H1 (cell line): ENCODE results near the gene DUSP23. TPM values are rescaled to one million over a fixed set of nuclear protein-coding genes. Genes with fewer than 3 reads are reported as not detected.

ENCODE experiments used
- CTCF ChIA-PET: fragments of 300-600 bp; sonication (Branson Sonifier 250); formaldehyde crosslinking; loops from one replicate; lab custom pipeline; 2021; ENCODE audit not compliant: partially characterized antibody; lab: Charles Lee
- POLR2A ChIA-PET: fragments of 300-600 bp; sonication (Branson Sonifier 250); formaldehyde crosslinking; loops from one replicate; lab custom pipeline; 2021; ENCODE audit warnings: inconsistent platforms; ENCODE audit not compliant: partially characterized antibody; lab: Charles Lee
- DNase-seq, 2 experiments: peaks; one replicate each; pipeline versions ENCODE4 v3.0.0 to v3.0.0-alpha.2; 2010 to 2022; ENCODE audit warnings: low spot score in 2 of 2, low read depth in 1 of 2, mixed read lengths in 1 of 2
- FAIRE-seq: peaks from 2 replicates; lab custom pipeline; 2011; peaks lifted over from hg19 to GRCh38; lab: Jason Lieb, UNC
- H2AFZ ChIP-seq: 2 replicates; pipeline ENCODE4 v1.8.1; 2012; ENCODE audit warnings: low read length, inconsistent platforms
- H2AK5ac ChIP-seq: 2 replicates; pipeline ENCODE4 v1.6.1; 2013; ENCODE audit warnings: low read depth, low read length
- H2BK120ac ChIP-seq: replicated peaks from 2 replicates; pipeline ENCODE3; 2013; ENCODE audit warnings: low read depth, low read length, inconsistent platforms
- H2BK12ac ChIP-seq: 2 replicates; pipeline ENCODE4 v1.6.1; 2013; ENCODE audit warnings: low read depth, low read length
- H2BK15ac ChIP-seq: 2 replicates; pipeline ENCODE4 v1.6.1; 2013; ENCODE audit warnings: low read length
- H2BK20ac ChIP-seq: 2 replicates; pipeline ENCODE4 v1.6.1; 2013; ENCODE audit warnings: low read length
- H2BK5ac ChIP-seq: 2 replicates; pipeline ENCODE4 v1.6.1; 2013; ENCODE audit warnings: low read depth, low read length
- H3K14ac ChIP-seq: 2 replicates; pipeline ENCODE4 v1.6.1; 2013; ENCODE audit warnings: inconsistent platforms; ENCODE audit not compliant: insufficient read length
- H3K18ac ChIP-seq: 2 replicates; pipeline ENCODE4 v1.6.1; 2013; ENCODE audit warnings: low read length; ENCODE audit errors: extremely low read depth
- H3K23ac ChIP-seq: 2 replicates; pipeline ENCODE4 v1.6.1; 2013; ENCODE audit warnings: inconsistent platforms; ENCODE audit not compliant: insufficient read length
- H3K23me2 ChIP-seq: 2 replicates; pipeline ENCODE4 v1.6.1; 2013; ENCODE audit warnings: low read depth, low read length
- H3K27ac ChIP-seq: 2 replicates; pipeline ENCODE4 v1.6.1; 2011; ENCODE audit warnings: low read depth, low read length, inconsistent platforms
- H3K27me3 ChIP-seq, 4 experiments: replicated peaks in 1 of 4; 1 replicate in 1 of 4; 2 replicates in 3 of 4; pipeline versions ENCODE4 v1.6.1 to v1.8.1; 2011 to 2013; ENCODE audit warnings: low read length in 3 of 4, mild to moderate bottlenecking in 3 of 4, inconsistent platforms in 2 of 4, mixed read lengths in 2 of 4, moderate library complexity in 1 of 4; ENCODE audit not compliant: control insufficient read depth in 3 of 4, insufficient read depth in 3 of 4; ENCODE audit errors: extremely low read depth in 1 of 4
- H3K36me3 ChIP-seq, 4 experiments: 2 replicates each; pipeline versions ENCODE4 v1.6.1 to v1.8.1; 2011 to 2013; ENCODE audit warnings: mild to moderate bottlenecking in 4 of 4, low read length in 3 of 4, moderate library complexity in 2 of 4, control low read depth in 1 of 4, inconsistent platforms in 1 of 4; ENCODE audit not compliant: insufficient read depth in 4 of 4, control insufficient read depth in 2 of 4
- H3K4ac ChIP-seq: replicated peaks from 2 replicates; pipeline ENCODE3; 2013; ENCODE audit warnings: low read length, low read depth, mixed read lengths, inconsistent platforms; ENCODE audit not compliant: insufficient read length
- H3K4me1 ChIP-seq, 4 experiments: replicated peaks in 1 of 4; 1 replicate in 1 of 4; 2 replicates in 3 of 4; pipeline versions ENCODE4 v1.6.1 to v1.8.1; 2011 to 2013; ENCODE audit warnings: low read length in 3 of 4, inconsistent platforms in 2 of 4, mixed read lengths in 1 of 4; ENCODE audit not compliant: insufficient read depth in 4 of 4, control insufficient read depth in 3 of 4
- H3K4me2 ChIP-seq, 2 experiments: 2 replicates each; pipeline versions ENCODE4 v1.6.1 to v1.8.1; 2011 to 2013; ENCODE audit warnings: low read depth in 2 of 2, low read length in 2 of 2, control low read depth in 1 of 2, inconsistent platforms in 1 of 2, mild to moderate bottlenecking in 1 of 2; ENCODE audit not compliant: insufficient read depth in 1 of 2
- H3K4me3 ChIP-seq, 4 experiments: fragments of 200-600, 300-600 bp in 1 of 4; sonication (generic), shearing (Covaris generic), sonication (Bioruptor Twin) in 1 of 4; 2 replicates each; pipeline versions ENCODE4 v1.5.1 to v1.8.1; 2011 to 2016; ENCODE audit warnings: low read length in 4 of 4, low read depth in 3 of 4, control low read depth in 2 of 4, inconsistent platforms in 2 of 4, mild to moderate bottlenecking in 2 of 4, mixed read lengths in 1 of 4, moderate library complexity in 1 of 4; ENCODE audit not compliant: insufficient read depth in 2 of 4; ENCODE audit errors: extremely low read depth in 1 of 4
- H3K56ac ChIP-seq: replicated peaks from 2 replicates; pipeline ENCODE3; 2013; ENCODE audit warnings: low read depth, mild to moderate bottlenecking, mixed read lengths, low read length, inconsistent platforms; ENCODE audit not compliant: insufficient read length
- H3K79me1 ChIP-seq: 2 replicates; pipeline ENCODE4 v1.6.1; 2013; ENCODE audit warnings: low read depth, low read length, control low read depth
- H3K79me2 ChIP-seq, 2 experiments: 2 replicates each; pipeline versions ENCODE4 v1.6.1 to v1.8.1; 2012 to 2013; ENCODE audit warnings: low read length in 2 of 2, mild to moderate bottlenecking in 2 of 2, inconsistent platforms in 1 of 2; ENCODE audit not compliant: insufficient read depth in 2 of 2, control insufficient read depth in 1 of 2
- H3K9ac ChIP-seq, 4 experiments: replicated peaks in 1 of 4; 1 replicate in 1 of 4; 2 replicates in 3 of 4; pipeline versions ENCODE4 v1.6.1 to v1.8.1; 2011 to 2013; ENCODE audit warnings: low read depth in 3 of 4, low read length in 3 of 4, control low read depth in 2 of 4, mild to moderate bottlenecking in 2 of 4, moderate library complexity in 2 of 4, inconsistent platforms in 1 of 4; ENCODE audit errors: extremely low read depth in 1 of 4
- H3K9me3 ChIP-seq, 2 experiments: 2 replicates each; pipeline versions ENCODE4 v1.6.1 to v1.8.1; 2012 to 2013; ENCODE audit warnings: mild to moderate bottlenecking in 2 of 2, moderate library complexity in 2 of 2, control low read depth in 1 of 2, inconsistent platforms in 1 of 2, low read depth in 1 of 2, low read length in 1 of 2, mixed read lengths in 1 of 2; ENCODE audit not compliant: insufficient read depth in 2 of 2
- H4K20me1 ChIP-seq, 2 experiments: replicated peaks in 1 of 2; 2 replicates each; pipeline versions ENCODE3 to v1.8.1; 2011 to 2013; ENCODE audit warnings: inconsistent platforms in 2 of 2, low read length in 2 of 2, mild to moderate bottlenecking in 1 of 2; ENCODE audit not compliant: insufficient read depth in 2 of 2, control insufficient read depth in 1 of 2
- H4K5ac ChIP-seq: 2 replicates; pipeline ENCODE4 v1.6.1; 2013; ENCODE audit warnings: low read length, low read depth, mixed read lengths, inconsistent platforms; ENCODE audit not compliant: insufficient read length
- H4K8ac ChIP-seq: 2 replicates; pipeline ENCODE4 v1.8.0; 2013; ENCODE audit warnings: mild to moderate bottlenecking, moderate library complexity, low read length, inconsistent platforms; ENCODE audit not compliant: insufficient read depth; ENCODE audit errors: extremely low read depth
- H4K91ac ChIP-seq: replicated peaks from 2 replicates; pipeline ENCODE3; 2013; ENCODE audit warnings: low read length, mixed read lengths, inconsistent platforms; ENCODE audit not compliant: insufficient read length
- CTCF ChIP-seq, 3 experiments: IDR thresholded peaks; 1 replicate in 2 of 3; 2 replicates in 1 of 3; pipeline versions ENCODE4 v1.5.1 to v1.6.1; 2011; ENCODE audit warnings: low read length in 3 of 3, mild to moderate bottlenecking in 3 of 3, inconsistent platforms in 2 of 3, low read depth in 1 of 3, moderate library complexity in 1 of 3; ENCODE audit not compliant: insufficient read depth in 1 of 3; ENCODE audit errors: control extremely low read depth in 1 of 3
- NRF1 ChIP-seq: IDR thresholded peaks from 2 replicates; pipeline ENCODE4 v1.6.1; 2011; ENCODE audit warnings: mild to moderate bottlenecking, low read depth, low read length, improper control_type of control experiment
- RAD21 ChIP-seq, 2 experiments: IDR thresholded peaks in 1 of 2; conservative IDR thresholded peaks in 1 of 2; 2 replicates each; pipeline ENCODE4 v1.6.1; 2011; ENCODE audit warnings: low read depth in 2 of 2, low read length in 2 of 2, improper control_type of control experiment in 1 of 2, inconsistent platforms in 1 of 2, mild to moderate bottlenecking in 1 of 2, moderate library complexity in 1 of 2
- WGBS, 2 experiments: shearing (Covaris generic) in 1 of 2; methylation state at CpG; one replicate each; pipeline versions ENCODE4 v1.1.6 to v1.1.7; 2013 to 2015; ENCODE audit warnings: low lambda C conversion rate in 2 of 2, mixed read lengths in 2 of 2, inconsistent platforms in 1 of 2, low coverage in 1 of 2, missing lambda C conversion rate in 1 of 2; ENCODE audit not compliant: insufficient replicate concordance in 2 of 2, insufficient coverage in 1 of 2, insufficient read length in 1 of 2; ENCODE audit errors: extremely low coverage in 1 of 2, missing lambda C conversion rate in 1 of 2; 5-methylcytosine and 5-hydroxymethylcytosine counted together
- polyA plus RNA-seq, 7 experiments: library from polyadenylated mRNA; depleted of rRNA in 3 of 7; stranded (reverse) in 5 of 7; unstranded in 2 of 7; fragments of >200 nt in 5 of 7; fragments of 200-250 nt in 2 of 7; gene quantifications; 1 replicate in 5 of 7; 2 replicates in 1 of 7; 4 replicates in 1 of 7; pipeline versions ENCODE4 v1.2.1 to v1.2.3, GENCODE V29; 2011 to 2013; ENCODE audit warnings: missing spikeins in 2 of 7, mixed read lengths in 2 of 7
- total RNA-seq: library from RNA; stranded (reverse); fragmentation: NEBNext Ultra II Directional; extraction: Animal tissue kit (Norgen Biotek cat#: 25700); gene quantifications from 2 replicates; pipeline ENCODE4 v1.2.1, GENCODE V29; 2021

DUSP23 gene
- total and polyA plus RNA-seq, 2 of the 8 experiments (the other 6 are each of a cell fraction or from before 2014, with no cell fraction given): 45.8 to 80.1 TPM

GRCh38 chr1:159829273-159829634, 48.5 kb downstream of the DUSP23 start:
- no peak overlapping the region for H3K23ac ChIP-seq
- H2BK120ac ChIP-seq: no peak overlapping the region
- H3K4me1 ChIP-seq: peaks cover 0 to 4% (median 2%) of the 10 kb centered on the region in 4 experiments; a peak in 1 of 7 replicates
- DNase-seq (peak in 1 of 2 experiments; percentile 67), FAIRE-seq (peak; percentile 19)
- no peak overlapping the region for H2AFZ ChIP-seq
- H3K14ac ChIP-seq: no peak overlapping the region
- H3K4me2 ChIP-seq: no peak overlapping the region
- no peaks in the 10 kb centered on the region for H3K36me3 ChIP-seq
- H2BK15ac ChIP-seq: no peak overlapping the region
- H3K9me3 ChIP-seq: no peaks in the 10 kb centered on the region
- no peak overlapping the region for H4K8ac ChIP-seq
- H2BK12ac ChIP-seq: no peak overlapping the region
- no peak overlapping the region for H4K91ac ChIP-seq
- H3K4me3 ChIP-seq: no peak overlapping the region
- H2BK20ac ChIP-seq: 0 out of 2 replicates have a peak overlapping the region, but pooled peaks have one; percentile 49
- H3K9ac ChIP-seq: no peak overlapping the region
- no peak overlapping the region for H3K4ac ChIP-seq
- no peak overlapping the region for H2AK5ac ChIP-seq
- H3K23me2 ChIP-seq: no peaks in the 10 kb centered on the region
- H3K27ac ChIP-seq: no peak overlapping the region
- H3K18ac ChIP-seq: no peak overlapping the region
- CTCF ChIA-PET: interaction anchor here (0.8 to 11.2 kb wide), 29 partner anchors 8 to 633 kb away, joined by 3 to 175 read pairs (median 5); partner anchors contain the start of genes FCRL6 and VSIG8
- POLR2A ChIA-PET: interaction anchor here (1.0 kb wide), 1 partner anchor 30 kb away, joined by 3 read pairs; no protein-coding TSS in a partner anchor
- H3K79me1 ChIP-seq: no peaks in the 10 kb centered on the region
- H2BK5ac ChIP-seq: no peak overlapping the region
- no peak overlapping the region for H3K56ac ChIP-seq
- no peak overlapping the region for H4K5ac ChIP-seq
- no peaks in the 10 kb centered on the region for H3K79me2 ChIP-seq
- H3K27me3 ChIP-seq: peaks cover 0 to 15% (median 3%) of the 10 kb centered on the region in 4 experiments; a peak in 6 of 7 replicates
- 47% methylated on average over 3 of the region's 3 CpGs; no CpG with 5 or more reads in 1 of the 2 experiments for WGBS, 2 experiments
- H4K20me1 ChIP-seq: no peaks in the 10 kb centered on the region
- TF ChIP-seq CTCF (IDR thresholded peaks at IDR 0.05; ENCODE audit: control extremely low read depth in 1 of 3, insufficient read depth in 1 of 3, low read depth in 1 of 3, low read length in 3 of 3) (peak; percentile 73 to 78 (median 78)), NRF1 (no peak), RAD21 (IDR thresholded peaks at IDR 0.05 in 1 of 2, conservative IDR thresholded peaks at IDR 0.05 in 1 of 2; ENCODE audit: low read depth in 2 of 2, low read length in 2 of 2) (peak; percentile 43 to 59)
